GM12878 (cell line): ENCODE measurements around the gene KCTD16. TPM values are rescaled to one million over a fixed set of nuclear protein-coding genes. Genes with fewer than 3 reads are reported as not detected.
A peak's percentile ranks its signal among the peaks of the same experiment; 100 is the strongest.

Experiments used
- ATF3 ChIP-seq: IDR thresholded peaks from 2 replicates; pipeline ENCODE4 v1.6.1; 2011; ENCODE audit warnings: low read depth, mild to moderate bottlenecking, low read length, moderate library complexity, borderline replicate concordance; ENCODE audit errors: extremely low read depth
- BCLAF1 ChIP-seq: fragments of 450-650 bp; IDR thresholded peaks from 2 replicates; pipeline ENCODE4 v1.6.1; 2017; ENCODE audit warnings: antibody characterized with exemption, mild to moderate bottlenecking, moderate library complexity
- BRCA1 ChIP-seq: IDR thresholded peaks from 2 replicates; pipeline ENCODE4 v1.6.1; 2011; ENCODE audit warnings: low read depth, low read length, improper control_type of control experiment
- CREB1 ChIP-seq: IDR thresholded peaks from 2 replicates; pipeline ENCODE4 v1.6.1; 2012; ENCODE audit warnings: low read depth, mild to moderate bottlenecking, inconsistent platforms
- CREM ChIP-seq: IDR thresholded peaks from 2 replicates; pipeline ENCODE4 v1.6.1; 2014; ENCODE audit warnings: antibody characterized with exemption, low read depth
- CTCF ChIP-seq, 3 experiments: IDR thresholded peaks in 2 of 3; conservative IDR thresholded peaks in 1 of 3; 2 replicates each; pipeline ENCODE4 v1.5.1; 2011; ENCODE audit warnings: low read depth in 3 of 3, low read length in 3 of 3, mild to moderate bottlenecking in 3 of 3, control low read depth in 2 of 3, moderate library complexity in 2 of 3, inconsistent platforms in 1 of 3, mixed read lengths in 1 of 3; ENCODE audit not compliant: control insufficient read depth in 2 of 3, insufficient read depth in 1 of 3; ENCODE audit errors: extremely low read depth in 1 of 3
- DPF2 ChIP-seq: fragments of 450-650 bp; IDR thresholded peaks from 2 replicates; pipeline ENCODE4 v1.6.1; 2017; ENCODE audit warnings: mild to moderate bottlenecking
- EP300 ChIP-seq, 2 experiments: fragments of 150-350 bp in 1 of 2; IDR thresholded peaks; 2 replicates each; pipeline ENCODE4 v1.6.1; 2011 to 2012; ENCODE audit warnings: low read depth in 2 of 2, low read length in 2 of 2, borderline replicate concordance in 1 of 2, improper control_type of control experiment in 1 of 2, inconsistent platforms in 1 of 2; ENCODE audit not compliant: control insufficient read depth in 1 of 2
- GABPA ChIP-seq: IDR thresholded peaks from 2 replicates; pipeline ENCODE4 v1.6.1; 2014; ENCODE audit warnings: antibody characterized with exemption, low read depth, mild to moderate bottlenecking, inconsistent platforms
- HDAC2 ChIP-seq: fragments of 200-600 bp; sonication (generic); IDR thresholded peaks from 2 replicates; pipeline ENCODE4 v1.6.1; 2017
- IRF5 ChIP-seq: fragments of 450-650 bp; IDR thresholded peaks from 2 replicates; pipeline ENCODE4 v1.6.1; 2017; ENCODE audit warnings: borderline replicate concordance
- JUNB ChIP-seq: IDR thresholded peaks from 2 replicates; pipeline ENCODE4 v1.6.1; 2016; ENCODE audit warnings: antibody characterized with exemption, mild to moderate bottlenecking
- KLF5 ChIP-seq: fragments of 450-650 bp; IDR thresholded peaks from 2 replicates; pipeline ENCODE4 v1.6.1; 2014; ENCODE audit warnings: mild to moderate bottlenecking; ENCODE audit not compliant: partially characterized antibody
- NFYB ChIP-seq: IDR thresholded peaks from 2 replicates; pipeline ENCODE4 v1.6.1; 2011; ENCODE audit warnings: low read depth, mild to moderate bottlenecking, low read length, improper control_type of control experiment, moderate library complexity; ENCODE audit not compliant: insufficient read depth
- NR2C1 ChIP-seq: fragments of 450-650 bp; IDR thresholded peaks from 2 replicates; pipeline ENCODE4 v1.6.1; 2017; ENCODE audit warnings: antibody characterized with exemption, mild to moderate bottlenecking, moderate library complexity
- PBX3 ChIP-seq: IDR thresholded peaks from 2 replicates; pipeline ENCODE4 v1.6.1; 2011; ENCODE audit warnings: mild to moderate bottlenecking, low read depth, low read length, moderate library complexity; ENCODE audit not compliant: insufficient replicate concordance
- RAD51 ChIP-seq: fragments of 450-650 bp; IDR thresholded peaks from 2 replicates; pipeline ENCODE4 v1.6.1; 2016; ENCODE audit warnings: moderate library complexity, mild to moderate bottlenecking, inconsistent platforms
- RUNX3 ChIP-seq: IDR thresholded peaks from 2 replicates; pipeline ENCODE4 v1.6.1; 2012; ENCODE audit warnings: low read length, inconsistent platforms
- SREBF1 ChIP-seq: IDR thresholded peaks from 2 replicates; pipeline ENCODE4 v1.6.1; 2012; ENCODE audit warnings: mild to moderate bottlenecking, low read length
- SREBF2 ChIP-seq: IDR thresholded peaks from 2 replicates; pipeline ENCODE4 v1.6.1; 2012; ENCODE audit warnings: mild to moderate bottlenecking, low read length
- STAT1 ChIP-seq: fragments of 450-650 bp; conservative IDR thresholded peaks from 2 replicates; pipeline ENCODE4 v1.6.1; 2014; ENCODE audit warnings: antibody characterized with exemption, mild to moderate bottlenecking
- TBL1XR1 ChIP-seq: IDR thresholded peaks from 2 replicates; pipeline ENCODE4 v1.6.1; 2012; ENCODE audit warnings: low read depth, low read length, improper control_type of control experiment
- YY1 ChIP-seq: IDR thresholded peaks from 2 replicates; pipeline ENCODE4 v1.6.1; 2011; ENCODE audit warnings: low read depth, mild to moderate bottlenecking, low read length
- ZNF274 ChIP-seq: IDR thresholded peaks from one replicate; pipeline ENCODE4 v1.8.0; 2011; ENCODE audit not compliant: insufficient read length, insufficient read depth
- polyA plus RNA-seq, 11 experiments: library from polyadenylated mRNA; depleted of rRNA in 4 of 11; unstranded in 6 of 11; stranded (reverse) in 5 of 11; fragments of >200 nt; fragmentation: Nextera tagmentation in 4 of 11; fragmentation: Illumina TruSeq in 1 of 11; extraction: Ambion mirVana in 4 of 11; extraction: Trizol in 1 of 11; gene quantifications; 1 replicate in 1 of 11; 2 replicates in 10 of 11; pipeline versions ENCODE4 v1.2.1 to v1.2.3, GENCODE V29; 2011 to 2016; ENCODE audit warnings: inconsistent platforms in 2 of 11, missing spikeins in 2 of 11, low read depth in 1 of 11
- total RNA-seq, 4 experiments: library from RNA; depleted of rRNA in 3 of 4; stranded (reverse); fragments of >200 nt in 3 of 4; fragmentation: Illumina TruSeq in 1 of 4; extraction: Trizol in 1 of 4; gene quantifications; 2 replicates each; pipeline versions ENCODE4 v1.2.1 to v1.2.3, GENCODE V29; 2013 to 2021

KCTD16 gene
- total and polyA plus RNA-seq, 10 of the 15 experiments (the other 5 are each of a cell fraction or from before 2014, with no cell fraction given) = 0.03 to 0.10 (median 0.06) TPM; not detected in 3

GRCh38 chr5:144170276-144171024 lies at the start of gene KCTD16, which contains the start of gene YIPF5 (continued):
- TF ChIP-seq BCLAF1 (no peak), NR2C1 (peak; percentile 96), GABPA (peak; percentile 82), EP300 (IDR thresholded peaks at IDR 0.05; ENCODE audit: borderline replicate concordance in 1 of 2, control insufficient read depth in 1 of 2, low read depth in 2 of 2, low read length in 2 of 2) (no peak), PBX3 (no peak), RAD51 (no peak), TBL1XR1 (no peak), RUNX3 (peak; percentile 20; the same call in 1 of the 2 replicates), CREM (peak; percentile 80; the same call in 1 of the 2 replicates), CTCF (IDR thresholded peaks at IDR 0.05 in 2 of 3, conservative IDR thresholded peaks at IDR 0.05 in 1 of 3; ENCODE audit: control insufficient read depth in 2 of 3, extremely low read depth in 1 of 3, insufficient read depth in 1 of 3, low read depth in 3 of 3, low read length in 3 of 3) (no peak), SREBF2 (no peak), BRCA1 (no peak), YY1 (no peak), JUNB (no peak; the same call in 1 of the 2 replicates), ZNF274 (no peak), SREBF1 (no peak), IRF5 (no peak), NFYB (no peak), KLF5 (no peak), STAT1 (no peak), HDAC2 (no peak), ATF3 (no peak), DPF2 (0 out of 2 replicates have a peak, but pooled peaks have one; percentile 28), CREB1 (peak; percentile 67)
